ENCODE results near the gene GPR17.

GPR17 gene

GRCh38 chr2:127630864-127631540 lies 15.0 kb upstream of the GPR17 start:
- no peak for TF ChIP-seq CTCF (IDR thresholded peaks at IDR 0.05; ENCODE audit: low read depth, low read length, missing control alignments)

GRCh38 chr2:127631541-127631996 lies 14.4 kb upstream of the GPR17 start:
- no peak for DNase-seq (ENCODE audit: extremely low read depth, low read depth)
- no peak for TF ChIP-seq CTCF (IDR thresholded peaks at IDR 0.05; ENCODE audit: low read depth, low read length, missing control alignments)
- H3K4me3 ChIP-seq (replicated peaks; ENCODE audit: low read depth, low read length): no peak overlapping the region

More at GRCh38 chr2:127630864-127631540, 15.0 kb upstream of the GPR17 start:
- DNase-seq (ENCODE audit: extremely low read depth, low read depth): no peak
- no peak overlapping the region for H3K4me3 ChIP-seq (replicated peaks; ENCODE audit: low read depth, low read length)

GRCh38 chr2:127631997-127632581 lies 13.9 kb upstream of the GPR17 start:
- no peak for TF ChIP-seq CTCF (IDR thresholded peaks at IDR 0.05; ENCODE audit: low read depth, low read length, missing control alignments)
- DNase-seq (ENCODE audit: extremely low read depth, low read depth): no peak
- H3K4me3 ChIP-seq (replicated peaks; ENCODE audit: low read depth, low read length): no peak overlapping the region

- no peak overlapping the region for H3K4me3 ChIP-seq (replicated peaks; ENCODE audit: low read depth, low read length)
- TF ChIP-seq CTCF (IDR thresholded peaks at IDR 0.05; ENCODE audit: low read depth, low read length, missing control alignments): no peak
- DNase-seq (ENCODE audit: extremely low read depth, low read depth): no peak
Measured at GRCh38 chr2:127632592-127633489, 13.1 kb upstream of the GPR17 start.

GRCh38 chr2:127633556-127634065 lies 12.3 kb upstream of the GPR17 start:
- no peak for DNase-seq (ENCODE audit: extremely low read depth, low read depth)
- TF ChIP-seq CTCF (IDR thresholded peaks at IDR 0.05; ENCODE audit: low read depth, low read length, missing control alignments): no peak
- no peak overlapping the region for H3K4me3 ChIP-seq (replicated peaks; ENCODE audit: low read depth, low read length)

- no peak for DNase-seq (ENCODE audit: extremely low read depth, low read depth)
- no peak overlapping the region for H3K4me3 ChIP-seq (replicated peaks; ENCODE audit: low read depth, low read length)
- no peak for TF ChIP-seq CTCF (IDR thresholded peaks at IDR 0.05; ENCODE audit: low read depth, low read length, missing control alignments)
Measured at GRCh38 chr2:127634066-127634617, 11.8 kb upstream of the GPR17 start.
